Measurements from ENCODE around the gene ARMC12. TPM values are rescaled to one million over a fixed set of nuclear protein-coding genes. Genes with fewer than 3 reads are reported as not detected.

ARMC12 gene
- total and polyA plus RNA-seq, 2 of the 13 experiments (the other 11 are each of a cell fraction or from before 2014, with no cell fraction given) = 1.3 TPM; not detected in 1

DNA sequence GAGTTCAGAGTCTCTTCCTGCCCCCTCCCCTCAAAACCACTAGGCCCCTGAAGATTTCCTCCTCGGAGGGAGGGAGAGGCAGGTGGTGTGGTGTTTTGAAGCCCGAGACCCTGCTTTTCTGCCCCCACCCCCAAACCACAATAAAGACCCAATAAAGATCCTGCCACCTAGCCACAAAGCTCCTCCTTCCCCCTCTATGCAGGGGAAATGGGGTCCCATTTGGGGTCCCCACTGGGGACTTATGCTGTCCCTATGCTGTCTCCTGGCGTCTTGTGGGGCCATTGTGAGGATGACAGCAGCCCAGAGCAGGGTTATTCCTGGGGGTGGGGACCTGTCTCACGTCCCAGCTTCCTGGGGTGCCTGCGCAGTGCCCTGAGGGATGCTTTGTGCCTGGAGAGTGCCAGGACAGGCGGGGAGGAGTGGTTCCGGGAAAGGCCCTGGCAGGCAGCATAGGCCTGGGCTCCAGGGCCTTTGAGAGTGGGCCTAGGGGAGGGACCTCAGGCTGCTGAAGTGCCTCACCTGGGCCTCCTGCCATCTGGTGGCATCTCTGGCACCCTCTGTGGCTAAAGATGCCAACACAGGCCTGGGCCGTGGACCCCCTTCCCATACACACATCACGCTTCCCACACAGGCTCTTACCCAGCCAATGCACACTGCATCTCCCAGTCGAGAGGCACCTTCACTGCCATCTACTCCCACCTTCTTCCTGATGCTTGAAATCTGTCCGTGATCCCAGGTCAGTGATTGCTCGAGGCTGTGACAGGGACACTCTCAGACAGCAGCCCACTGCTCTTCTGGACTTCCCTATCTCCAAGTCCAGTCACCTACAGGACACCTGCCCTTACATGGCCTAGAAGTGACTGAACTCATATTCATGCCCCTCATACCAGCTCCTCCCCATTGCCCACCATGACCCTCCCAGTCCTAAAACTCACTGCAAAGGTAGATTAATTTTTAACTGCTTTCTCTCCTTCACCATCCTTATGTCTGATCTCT lies 7.9 kb upstream of the ARMC12 start (continued):
- TF ChIP-seq, protein P1, sequence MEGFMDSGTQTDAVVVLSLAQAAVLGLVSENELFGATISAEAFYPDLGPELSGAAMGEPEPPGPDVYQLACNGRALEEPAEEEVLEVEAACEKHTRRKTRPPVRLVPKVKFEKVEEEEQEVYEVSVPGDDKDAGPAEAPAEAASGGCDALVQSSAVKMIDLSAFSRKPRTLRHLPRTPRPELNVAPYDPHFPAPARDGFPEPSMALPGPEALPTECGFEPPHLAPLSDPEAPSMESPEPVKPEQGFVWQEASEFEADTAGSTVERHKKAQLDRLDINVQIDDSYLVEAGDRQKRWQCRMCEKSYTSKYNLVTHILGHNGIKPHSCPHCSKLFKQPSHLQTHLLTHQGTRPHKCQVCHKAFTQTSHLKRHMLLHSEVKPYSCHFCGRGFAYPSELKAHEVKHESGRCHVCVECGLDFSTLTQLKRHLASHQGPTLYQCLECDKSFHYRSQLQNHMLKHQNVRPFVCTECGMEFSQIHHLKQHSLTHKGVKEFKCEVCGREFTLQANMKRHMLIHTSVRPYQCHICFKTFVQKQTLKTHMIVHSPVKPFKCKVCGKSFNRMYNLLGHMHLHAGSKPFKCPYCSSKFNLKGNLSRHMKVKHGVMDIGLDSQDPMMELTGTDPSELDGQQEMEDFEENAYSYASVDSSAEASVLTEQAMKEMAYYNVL (CRISPR knock-in tag; IDR thresholded peaks at IDR 0.05; ENCODE audit: borderline replicate concordance) = 0 out of 2 replicates have a peak, but pooled peaks have one; percentile 48
- peak; percentile 92 for TF ChIP-seq HNRNPL (IDR thresholded peaks at IDR 0.05; ENCODE audit: low read depth, low read length)
- no peak for TF ChIP-seq ZKSCAN5 (CRISPR knock-in tag; IDR thresholded peaks at IDR 0.05)
- TF ChIP-seq NRL (CRISPR knock-in tag; IDR thresholded peaks at IDR 0.05; ENCODE audit: borderline replicate concordance) = peak; percentile 58; the same call in 1 of the 2 replicates
- TF ChIP-seq TCF12 (IDR thresholded peaks at IDR 0.05) = no peak
- TF ChIP-seq TCF12 (CRISPR knock-in tag; IDR thresholded peaks at IDR 0.05) = no peak
- 0 out of 2 replicates have a peak, but pooled peaks have one; percentile 31 for TF ChIP-seq ZNF788 (CRISPR knock-in tag; IDR thresholded peaks at IDR 0.05; ENCODE audit: borderline replicate concordance)
- no peak for TF ChIP-seq SAP130 (CRISPR knock-in tag; IDR thresholded peaks at IDR 0.05; ENCODE audit: low read depth)
- TF ChIP-seq, protein P2, sequence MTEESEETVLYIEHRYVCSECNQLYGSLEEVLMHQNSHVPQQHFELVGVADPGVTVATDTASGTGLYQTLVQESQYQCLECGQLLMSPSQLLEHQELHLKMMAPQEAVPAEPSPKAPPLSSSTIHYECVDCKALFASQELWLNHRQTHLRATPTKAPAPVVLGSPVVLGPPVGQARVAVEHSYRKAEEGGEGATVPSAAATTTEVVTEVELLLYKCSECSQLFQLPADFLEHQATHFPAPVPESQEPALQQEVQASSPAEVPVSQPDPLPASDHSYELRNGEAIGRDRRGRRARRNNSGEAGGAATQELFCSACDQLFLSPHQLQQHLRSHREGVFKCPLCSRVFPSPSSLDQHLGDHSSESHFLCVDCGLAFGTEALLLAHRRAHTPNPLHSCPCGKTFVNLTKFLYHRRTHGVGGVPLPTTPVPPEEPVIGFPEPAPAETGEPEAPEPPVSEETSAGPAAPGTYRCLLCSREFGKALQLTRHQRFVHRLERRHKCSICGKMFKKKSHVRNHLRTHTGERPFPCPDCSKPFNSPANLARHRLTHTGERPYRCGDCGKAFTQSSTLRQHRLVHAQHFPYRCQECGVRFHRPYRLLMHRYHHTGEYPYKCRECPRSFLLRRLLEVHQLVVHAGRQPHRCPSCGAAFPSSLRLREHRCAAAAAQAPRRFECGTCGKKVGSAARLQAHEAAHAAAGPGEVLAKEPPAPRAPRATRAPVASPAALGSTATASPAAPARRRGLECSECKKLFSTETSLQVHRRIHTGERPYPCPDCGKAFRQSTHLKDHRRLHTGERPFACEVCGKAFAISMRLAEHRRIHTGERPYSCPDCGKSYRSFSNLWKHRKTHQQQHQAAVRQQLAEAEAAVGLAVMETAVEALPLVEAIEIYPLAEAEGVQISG (CRISPR knock-in tag; IDR thresholded peaks at IDR 0.05) = peak; percentile 39; the same call in 1 of the 2 replicates
- peak; percentile 55; the same call in 1 of the 2 replicates for TF ChIP-seq TGIF2 (CRISPR knock-in tag; IDR thresholded peaks at IDR 0.05)
- TF ChIP-seq SOX5 (CRISPR knock-in tag; IDR thresholded peaks at IDR 0.05; ENCODE audit: borderline replicate concordance) = no peak
- no peak for TF ChIP-seq ZNF335 (CRISPR knock-in tag; IDR thresholded peaks at IDR 0.05)
- TF ChIP-seq JUNB (CRISPR knock-in tag; IDR thresholded peaks at IDR 0.05; ENCODE audit: borderline replicate concordance) = no peak
- TF ChIP-seq, protein P3, sequence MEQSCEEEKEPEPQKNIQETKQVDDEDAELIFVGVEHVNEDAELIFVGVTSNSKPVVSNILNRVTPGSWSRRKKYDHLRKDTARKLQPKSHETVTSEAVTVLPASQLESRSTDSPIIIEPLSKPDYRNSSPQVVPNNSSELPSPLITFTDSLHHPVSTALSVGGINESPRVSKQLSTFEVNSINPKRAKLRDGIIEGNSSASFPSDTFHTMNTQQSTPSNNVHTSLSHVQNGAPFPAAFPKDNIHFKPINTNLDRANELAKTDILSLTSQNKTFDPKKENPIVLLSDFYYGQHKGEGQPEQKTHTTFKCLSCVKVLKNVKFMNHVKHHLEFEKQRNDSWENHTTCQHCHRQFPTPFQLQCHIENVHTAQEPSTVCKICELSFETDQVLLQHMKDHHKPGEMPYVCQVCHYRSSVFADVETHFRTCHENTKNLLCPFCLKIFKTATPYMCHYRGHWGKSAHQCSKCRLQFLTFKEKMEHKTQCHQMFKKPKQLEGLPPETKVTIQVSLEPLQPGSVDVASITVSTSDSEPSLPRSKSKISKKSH (CRISPR knock-in tag; IDR thresholded peaks at IDR 0.05; ENCODE audit: borderline replicate concordance) = 0 out of 2 replicates have a peak, but pooled peaks have one; percentile 56
- TF ChIP-seq, protein P4, sequence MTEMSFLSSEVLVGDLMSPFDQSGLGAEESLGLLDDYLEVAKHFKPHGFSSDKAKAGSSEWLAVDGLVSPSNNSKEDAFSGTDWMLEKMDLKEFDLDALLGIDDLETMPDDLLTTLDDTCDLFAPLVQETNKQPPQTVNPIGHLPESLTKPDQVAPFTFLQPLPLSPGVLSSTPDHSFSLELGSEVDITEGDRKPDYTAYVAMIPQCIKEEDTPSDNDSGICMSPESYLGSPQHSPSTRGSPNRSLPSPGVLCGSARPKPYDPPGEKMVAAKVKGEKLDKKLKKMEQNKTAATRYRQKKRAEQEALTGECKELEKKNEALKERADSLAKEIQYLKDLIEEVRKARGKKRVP (CRISPR knock-in tag; IDR thresholded peaks at IDR 0.05) = no peak
- TF ChIP-seq, protein P5, sequence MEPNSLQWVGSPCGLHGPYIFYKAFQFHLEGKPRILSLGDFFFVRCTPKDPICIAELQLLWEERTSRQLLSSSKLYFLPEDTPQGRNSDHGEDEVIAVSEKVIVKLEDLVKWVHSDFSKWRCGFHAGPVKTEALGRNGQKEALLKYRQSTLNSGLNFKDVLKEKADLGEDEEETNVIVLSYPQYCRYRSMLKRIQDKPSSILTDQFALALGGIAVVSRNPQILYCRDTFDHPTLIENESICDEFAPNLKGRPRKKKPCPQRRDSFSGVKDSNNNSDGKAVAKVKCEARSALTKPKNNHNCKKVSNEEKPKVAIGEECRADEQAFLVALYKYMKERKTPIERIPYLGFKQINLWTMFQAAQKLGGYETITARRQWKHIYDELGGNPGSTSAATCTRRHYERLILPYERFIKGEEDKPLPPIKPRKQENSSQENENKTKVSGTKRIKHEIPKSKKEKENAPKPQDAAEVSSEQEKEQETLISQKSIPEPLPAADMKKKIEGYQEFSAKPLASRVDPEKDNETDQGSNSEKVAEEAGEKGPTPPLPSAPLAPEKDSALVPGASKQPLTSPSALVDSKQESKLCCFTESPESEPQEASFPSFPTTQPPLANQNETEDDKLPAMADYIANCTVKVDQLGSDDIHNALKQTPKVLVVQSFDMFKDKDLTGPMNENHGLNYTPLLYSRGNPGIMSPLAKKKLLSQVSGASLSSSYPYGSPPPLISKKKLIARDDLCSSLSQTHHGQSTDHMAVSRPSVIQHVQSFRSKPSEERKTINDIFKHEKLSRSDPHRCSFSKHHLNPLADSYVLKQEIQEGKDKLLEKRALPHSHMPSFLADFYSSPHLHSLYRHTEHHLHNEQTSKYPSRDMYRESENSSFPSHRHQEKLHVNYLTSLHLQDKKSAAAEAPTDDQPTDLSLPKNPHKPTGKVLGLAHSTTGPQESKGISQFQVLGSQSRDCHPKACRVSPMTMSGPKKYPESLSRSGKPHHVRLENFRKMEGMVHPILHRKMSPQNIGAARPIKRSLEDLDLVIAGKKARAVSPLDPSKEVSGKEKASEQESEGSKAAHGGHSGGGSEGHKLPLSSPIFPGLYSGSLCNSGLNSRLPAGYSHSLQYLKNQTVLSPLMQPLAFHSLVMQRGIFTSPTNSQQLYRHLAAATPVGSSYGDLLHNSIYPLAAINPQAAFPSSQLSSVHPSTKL (CRISPR knock-in tag; IDR thresholded peaks at IDR 0.05) = 0 out of 2 replicates have a peak, but pooled peaks have one; percentile 13

Data from HepG2 (cell line).